Activated T-helper 2 cell treated with anti-CD3 and anti-CD28 coated beads, Interferon-gamma antibody, Interleukin-2, Interleukin-4, amounts not matched to agents 10 μg/mL and 5 μg/mL and 100 μg/mL, durations not matched to agents 14 hours and 24 hours and 36 hours (primary cell): ENCODE results near the gene SMKR1. TPM values are rescaled to one million over a fixed set of nuclear protein-coding genes. Genes with fewer than 3 reads are reported as not detected.
"Not testable (repeated sequence)": the region's sequence is repeated elsewhere in the genome, so short reads cannot be mapped to it uniquely, and the experiment has no call there.

Experiments used
- DNase-seq: peaks from one replicate; pipeline ENCODE4 v3.0.0; 2021; ENCODE audit warnings: low spot score
- H3K27ac Mint-ChIP-seq: one replicate; pipeline ENCODE4 v1.8.0; 2021; ENCODE audit warnings: mixed read lengths
- H3K27me3 Mint-ChIP-seq: one replicate; pipeline ENCODE4 v1.8.0; 2021; ENCODE audit warnings: low read depth, mixed read lengths
- H3K36me3 Mint-ChIP-seq: one replicate; pipeline ENCODE4 v1.8.0; 2021; ENCODE audit warnings: low read depth, mixed read lengths
- H3K4me1 Mint-ChIP-seq: one replicate; pipeline ENCODE4 v1.8.0; 2021; ENCODE audit warnings: low read depth, mixed read lengths
- H3K4me3 Mint-ChIP-seq: one replicate; pipeline ENCODE4 v1.8.0; 2021; ENCODE audit warnings: low read depth, mild to moderate bottlenecking, moderate library complexity, mixed read lengths
- H3K9me3 Mint-ChIP-seq: one replicate; pipeline ENCODE4 v1.8.0; 2021; ENCODE audit warnings: mixed read lengths
- intact Hi-C: fragments of 100-400 bp; cut with micrococcal nuclease; formaldehyde crosslinking; loops from one replicate; pipeline ENCODE4 v1.15.1; 2023
- total RNA-seq: library from RNA; stranded (reverse); gene quantifications from 2 replicates; pipeline ENCODE4 v1.2.3, GENCODE V29; 2022

The SMKR1 gene
- total RNA-seq, 1 donor from 2014 or later = 4.7 TPM

DNA sequence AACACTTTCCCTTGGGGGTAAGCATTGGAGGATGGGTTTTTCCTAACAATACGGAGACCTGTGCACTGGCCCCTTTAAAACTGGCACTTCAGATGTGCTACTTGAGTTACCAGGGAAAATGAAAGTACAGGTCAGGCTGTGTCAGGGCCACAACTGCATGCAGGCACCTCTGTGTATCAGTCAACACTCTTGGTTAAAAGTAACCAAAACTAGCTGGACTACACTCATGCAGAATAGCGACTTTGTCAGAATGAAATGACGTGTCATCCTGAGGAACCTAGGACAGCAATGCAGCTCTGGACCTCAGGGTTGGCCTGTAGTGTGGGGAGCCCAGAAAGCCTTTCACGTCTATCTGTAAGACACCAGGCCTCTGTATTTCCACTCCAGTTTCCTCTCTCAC, 33.8 kb upstream of the SMKR1 start:
- Mint-ChIP-seq H3K27me3 (no peaks in the 10 kb centered on the region), H3K36me3 (peaks cover 73% of the 10 kb centered on the region), H3K27ac (no peak overlapping the region), H3K9me3 (no peaks in the 10 kb centered on the region), H3K4me1 (peaks cover 9% of the 10 kb centered on the region), H3K4me3 (no peak overlapping the region)
- no peak for DNase-seq
- intact Hi-C loops = no loop called here

DNA sequence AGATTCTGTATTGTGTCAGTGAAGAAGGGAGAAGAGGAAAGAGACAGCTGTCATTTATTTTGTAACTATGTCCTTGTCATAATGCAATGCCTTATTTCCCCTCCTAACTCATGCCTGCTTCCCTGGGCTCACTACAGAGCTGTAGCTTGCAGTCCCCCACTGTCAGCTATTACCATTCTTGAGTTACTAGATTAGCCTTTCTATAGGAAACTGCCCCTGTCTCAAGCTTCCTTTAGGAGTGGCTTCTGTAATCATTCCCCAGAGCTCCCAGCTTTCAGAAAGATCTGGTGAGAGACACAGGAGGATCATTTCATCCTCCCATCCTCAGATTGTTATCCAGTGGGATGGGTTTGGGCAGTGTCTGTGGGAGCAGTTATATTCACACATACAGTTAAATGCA, 32.4 kb upstream of the SMKR1 start:
- intact Hi-C loops = loop anchor here (2.0 kb wide), 1 partner anchor 31 kb away; no protein-coding TSS in a partner anchor
- Mint-ChIP-seq H3K36me3 (peaks cover 70% of the 10 kb centered on the region), H3K9me3 (no peaks in the 10 kb centered on the region)

DNA sequence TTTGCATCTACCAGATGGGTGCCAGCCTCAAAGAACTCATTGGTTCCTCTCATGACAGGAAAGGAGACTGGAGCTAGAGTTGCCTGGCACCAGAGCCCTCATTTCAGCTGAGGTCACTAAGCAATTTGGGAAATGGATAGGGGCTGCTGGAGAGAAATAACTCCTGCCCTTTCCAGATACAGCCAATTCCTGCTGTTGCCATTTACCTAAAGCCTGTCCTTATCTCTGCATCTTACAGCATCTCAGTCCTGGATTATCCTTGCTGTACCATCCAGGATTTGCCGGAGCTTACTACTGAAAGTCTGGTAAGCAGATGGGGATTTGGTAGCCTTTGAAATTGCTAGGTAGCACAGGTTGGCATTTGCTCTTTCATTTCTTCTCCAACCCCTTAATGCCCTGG, 31.9 kb upstream of the SMKR1 start:
- no peak for DNase-seq
- H3K36me3 Mint-ChIP-seq = peaks cover 70% of the 10 kb centered on the region
- intact Hi-C loops = loop anchor here (2.0 kb wide), 1 partner anchor 32 kb away; no protein-coding TSS in a partner anchor
- peak overlapping the region; percentile 62 for H3K27ac Mint-ChIP-seq
- H3K27me3 Mint-ChIP-seq = no peaks in the 10 kb centered on the region
- peaks cover 9% of the 10 kb centered on the region for H3K4me1 Mint-ChIP-seq
- no peaks in the 10 kb centered on the region for H3K9me3 Mint-ChIP-seq
- H3K4me3 Mint-ChIP-seq = no peak overlapping the region

More for the DNA sequence above, 32.4 kb upstream of the SMKR1 start:
- Mint-ChIP-seq H3K4me3 (no peak overlapping the region), H3K4me1 (peaks cover 9% of the 10 kb centered on the region), H3K27ac (no peak overlapping the region), H3K27me3 (no peaks in the 10 kb centered on the region)
- DNase-seq = no peak

DNA sequence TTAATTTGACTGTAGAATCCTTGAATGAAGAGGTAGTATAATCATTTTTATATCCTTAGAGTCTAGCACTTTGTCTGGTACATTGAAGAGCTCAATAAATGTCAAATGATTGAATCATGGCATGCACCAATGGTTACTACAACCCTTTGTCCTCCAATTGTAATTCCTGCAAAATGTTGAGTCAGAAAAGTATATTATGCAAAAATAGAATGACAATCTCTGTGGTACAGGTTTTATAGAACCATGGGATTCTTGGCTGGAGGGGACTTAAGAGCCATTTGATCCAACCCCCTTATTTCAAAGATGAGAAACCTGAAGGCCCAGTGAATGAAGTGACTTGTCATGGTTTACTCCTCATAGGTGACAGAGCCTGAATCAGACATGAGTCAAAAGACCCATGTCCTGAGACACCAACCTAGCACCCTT, 30.9 kb upstream of the SMKR1 start:
- no peaks in the 10 kb centered on the region for H3K9me3 Mint-ChIP-seq
- no peak for DNase-seq
- H3K27ac Mint-ChIP-seq = peak overlapping the region; percentile 62
- H3K36me3 Mint-ChIP-seq = peaks cover 66% of the 10 kb centered on the region
- intact Hi-C loops = loop anchor here (2.0 kb wide), 1 partner anchor 33 kb away; no protein-coding TSS in a partner anchor
- H3K4me3 Mint-ChIP-seq = no peak overlapping the region
- H3K4me1 Mint-ChIP-seq = peaks cover 9% of the 10 kb centered on the region
- H3K27me3 Mint-ChIP-seq = no peaks in the 10 kb centered on the region

DNA sequence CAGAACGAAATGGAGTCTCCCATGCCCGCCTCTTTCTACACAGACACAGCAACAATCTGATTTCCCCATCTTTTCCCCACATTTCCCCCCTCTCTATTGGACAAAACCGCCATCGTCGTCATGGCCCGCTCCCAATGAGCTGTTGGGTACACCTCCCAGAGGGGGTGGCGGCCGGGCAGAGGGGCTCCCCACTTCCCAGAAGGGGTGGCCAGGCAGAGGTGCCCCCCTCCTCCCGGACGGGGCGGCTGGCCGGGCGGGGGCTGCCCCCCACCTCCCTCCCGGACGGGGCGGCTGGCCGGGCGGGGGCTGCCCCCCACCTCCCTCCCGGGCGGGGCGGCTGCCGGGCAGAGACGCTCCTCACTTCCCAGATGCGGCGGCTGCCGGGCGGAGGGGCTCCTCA, 26.4 kb upstream of the SMKR1 start:
- H3K4me1 Mint-ChIP-seq, DNase-seq, H3K27ac Mint-ChIP-seq, H3K27me3 Mint-ChIP-seq, intact Hi-C loops, H3K4me3 Mint-ChIP-seq, H3K9me3 Mint-ChIP-seq: not testable (repeated sequence)
- H3K36me3 Mint-ChIP-seq = peaks cover 54% of the 10 kb centered on the region

DNA sequence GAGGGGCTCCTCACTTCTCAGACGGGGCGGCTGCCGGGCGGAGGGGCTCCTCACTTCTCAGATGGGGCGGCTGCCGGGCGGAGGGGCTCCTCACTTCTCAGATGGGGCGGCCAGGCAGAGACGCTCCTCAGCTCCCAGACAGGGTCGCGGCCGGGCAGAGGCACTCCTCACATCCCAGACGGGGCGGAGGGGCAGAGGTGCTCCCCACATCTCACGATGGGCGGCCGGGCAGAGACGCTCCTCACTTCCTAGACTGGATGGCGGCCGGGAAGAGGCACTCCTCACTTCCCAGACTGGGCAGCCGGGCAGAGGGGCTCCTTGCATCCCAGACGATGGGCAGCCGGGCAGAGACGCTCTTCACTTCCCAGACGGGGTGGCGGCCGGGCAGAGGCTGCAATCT, 25.9 kb upstream of the SMKR1 start:
- H3K36me3 Mint-ChIP-seq = peaks cover 52% of the 10 kb centered on the region
- H3K9me3 Mint-ChIP-seq, H3K27ac Mint-ChIP-seq, H3K4me1 Mint-ChIP-seq, intact Hi-C loops, H3K27me3 Mint-ChIP-seq, H3K4me3 Mint-ChIP-seq, DNase-seq: not testable (repeated sequence)

DNA sequence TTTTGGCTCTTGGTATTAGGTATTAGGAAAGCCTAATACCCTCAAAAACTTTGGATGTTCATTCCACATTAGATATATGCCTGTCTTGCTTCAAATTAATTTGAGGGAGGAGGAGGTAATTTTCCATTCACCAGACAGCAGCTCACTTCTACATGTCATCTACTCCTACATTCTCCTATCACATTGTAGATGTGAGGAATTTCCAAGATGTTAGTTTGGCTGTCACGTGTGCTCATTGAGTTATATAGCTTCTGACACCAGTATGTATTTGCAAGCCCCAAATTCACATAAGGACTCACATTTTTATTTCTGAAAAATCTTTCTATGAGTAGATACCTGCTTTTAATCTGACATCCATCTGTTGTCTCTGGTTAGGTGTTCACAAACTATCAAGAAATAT, 22.5 kb upstream of the SMKR1 start:
- no peak for DNase-seq
- H3K36me3 Mint-ChIP-seq = peaks cover 65% of the 10 kb centered on the region
- H3K4me1 Mint-ChIP-seq = peaks cover 2% of the 10 kb centered on the region
- no peaks in the 10 kb centered on the region for H3K27me3 Mint-ChIP-seq
- intact Hi-C loops = no loop called here
- no peak overlapping the region for H3K4me3 Mint-ChIP-seq
- H3K9me3 Mint-ChIP-seq = no peaks in the 10 kb centered on the region
- no peak overlapping the region for H3K27ac Mint-ChIP-seq

DNA sequence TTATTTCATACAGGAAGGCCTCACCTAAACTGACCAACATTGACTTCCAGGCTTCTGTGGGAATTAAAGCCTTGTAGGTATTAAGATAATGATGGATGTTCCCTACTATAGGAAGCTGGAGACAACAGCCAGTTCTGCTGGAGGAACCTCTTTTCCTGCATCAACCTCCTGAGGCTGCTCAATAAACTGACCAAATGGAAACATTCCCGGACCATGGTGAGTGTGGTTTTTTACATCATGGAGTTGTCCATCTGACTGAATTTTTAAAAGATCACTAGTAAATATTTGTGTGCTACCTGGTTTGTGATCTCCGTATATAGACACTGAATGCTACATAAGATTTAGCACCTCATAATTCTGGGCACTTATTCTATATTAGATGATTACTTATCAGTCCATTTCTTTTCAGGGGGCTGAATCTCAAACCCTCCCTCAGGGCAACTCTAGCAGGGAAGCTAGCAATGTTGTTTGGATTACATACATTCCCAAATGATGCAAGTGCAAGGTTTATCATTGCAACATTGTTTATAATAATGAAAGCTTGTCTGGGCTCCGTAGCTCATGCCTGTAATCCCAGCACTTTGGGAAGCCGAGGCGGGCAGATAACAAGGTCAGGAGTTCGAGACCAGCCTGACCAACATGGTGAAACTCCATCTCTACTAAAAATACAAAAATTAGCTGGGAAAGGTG, 21.5 kb upstream of the SMKR1 start:
- DNase-seq = no peak
- Mint-ChIP-seq H3K36me3 (peaks cover 63% of the 10 kb centered on the region), H3K4me3 (no peak overlapping the region), H3K27ac (no peak overlapping the region), H3K9me3 (no peaks in the 10 kb centered on the region), H3K4me1 (peaks cover 2% of the 10 kb centered on the region), H3K27me3 (no peaks in the 10 kb centered on the region)
- intact Hi-C loops = no loop called here

DNA sequence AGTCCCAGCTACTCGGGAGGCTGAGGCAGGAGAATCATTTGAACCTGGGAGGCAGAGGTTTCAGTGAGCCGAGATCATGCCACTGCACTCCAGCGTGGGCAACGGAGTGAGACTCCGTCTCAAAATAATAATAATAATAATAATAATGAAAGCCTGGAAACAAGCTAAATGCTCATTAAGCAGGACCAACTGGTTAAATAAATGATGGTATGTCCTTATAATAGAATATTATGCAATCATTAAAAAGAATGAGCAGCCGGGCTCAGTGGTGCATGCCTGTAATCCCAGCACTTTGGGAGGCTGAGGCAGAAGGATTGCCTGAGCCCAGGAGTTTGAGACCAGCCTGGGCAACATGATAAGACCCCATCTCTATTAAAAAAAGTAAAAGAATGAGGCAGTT, 21.0 kb upstream of the SMKR1 start:
- intact Hi-C loops = not testable (repeated sequence)

DNA sequence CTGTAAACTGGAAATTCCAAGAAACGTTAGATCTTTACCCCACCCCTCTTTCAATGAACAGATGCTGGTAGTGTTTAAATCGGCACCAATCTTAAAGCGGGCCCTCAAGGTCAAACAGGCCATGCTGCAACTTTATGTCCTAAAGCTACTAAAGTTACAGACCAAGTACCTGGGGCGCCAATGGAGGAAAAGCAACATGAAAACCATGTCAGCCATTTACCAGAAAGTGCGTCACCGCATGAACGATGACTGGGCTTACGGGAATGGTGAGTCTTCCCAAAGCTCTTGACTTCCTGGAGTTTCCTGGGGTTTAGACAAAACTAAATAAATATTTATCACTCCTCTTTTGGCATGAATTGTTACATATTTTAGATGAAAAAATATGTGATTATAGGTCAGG, 19.6 kb upstream of the SMKR1 start:
- H3K4me1 Mint-ChIP-seq = peaks cover 2% of the 10 kb centered on the region
- no peaks in the 10 kb centered on the region for H3K27me3 Mint-ChIP-seq
- no peaks in the 10 kb centered on the region for H3K9me3 Mint-ChIP-seq
- H3K36me3 Mint-ChIP-seq = peaks cover 68% of the 10 kb centered on the region
- no peak overlapping the region for H3K4me3 Mint-ChIP-seq
- DNase-seq = no peak
- H3K27ac Mint-ChIP-seq = no peak overlapping the region
- intact Hi-C loops = no loop called here

More for the DNA sequence above, 21.0 kb upstream of the SMKR1 start:
- H3K27me3 Mint-ChIP-seq, H3K4me3 Mint-ChIP-seq, H3K9me3 Mint-ChIP-seq, DNase-seq, H3K4me1 Mint-ChIP-seq, H3K27ac Mint-ChIP-seq: not testable (repeated sequence)
- H3K36me3 Mint-ChIP-seq = peaks cover 67% of the 10 kb centered on the region

DNA sequence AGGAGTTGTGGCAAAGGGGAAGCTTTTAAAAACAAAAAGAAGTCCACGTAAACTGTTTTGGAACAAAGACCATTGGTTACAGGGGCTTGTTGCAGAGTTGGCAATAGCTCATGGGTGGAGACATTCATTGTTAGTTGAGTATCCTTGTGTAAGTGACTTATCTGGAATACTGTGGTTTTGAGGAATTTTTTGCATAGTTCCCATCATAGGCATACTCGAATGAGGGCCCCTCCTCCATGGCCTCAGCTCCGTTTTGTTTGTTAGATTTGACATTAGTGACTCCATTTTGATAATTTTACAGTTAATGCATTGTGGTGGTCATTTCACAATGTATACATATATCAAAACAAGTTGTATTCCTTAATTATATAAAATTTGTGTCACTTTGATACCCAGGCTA, 12.8 kb upstream of the SMKR1 start:
- H3K27ac Mint-ChIP-seq = no peak overlapping the region
- H3K27me3 Mint-ChIP-seq = no peaks in the 10 kb centered on the region
- peaks cover 18% of the 10 kb centered on the region for H3K4me1 Mint-ChIP-seq
- intact Hi-C loops = no loop called here
- H3K36me3 Mint-ChIP-seq = peaks cover 74% of the 10 kb centered on the region
- H3K4me3 Mint-ChIP-seq = no peak overlapping the region
- DNase-seq = no peak
- H3K9me3 Mint-ChIP-seq = no peaks in the 10 kb centered on the region

DNA sequence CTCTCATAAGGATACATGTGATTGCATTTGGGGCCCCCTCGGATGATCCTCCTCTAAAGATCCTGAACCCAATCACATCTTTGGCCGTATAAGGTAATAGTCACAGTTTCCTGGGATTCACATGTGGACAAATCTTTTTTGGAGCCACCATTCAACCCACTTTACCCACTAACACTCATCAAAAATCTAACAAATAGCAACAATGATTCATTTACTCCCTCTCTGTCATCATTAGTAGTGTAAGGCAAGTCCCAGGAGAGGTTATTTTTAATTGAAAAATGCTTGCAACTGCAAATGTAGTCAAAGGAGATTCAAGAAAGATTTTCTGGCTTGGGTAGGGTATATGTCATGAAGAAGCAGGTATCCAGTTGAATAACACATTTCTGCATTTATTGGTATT, 9.9 kb upstream of the SMKR1 start:
- Mint-ChIP-seq H3K4me3 (no peak overlapping the region), H3K36me3 (peaks cover 49% of the 10 kb centered on the region), H3K9me3 (no peaks in the 10 kb centered on the region), H3K27ac (peak overlapping the region; percentile 67), H3K27me3 (no peaks in the 10 kb centered on the region), H3K4me1 (peaks cover 37% of the 10 kb centered on the region)
- intact Hi-C loops = no loop called here
- DNase-seq = no peak

DNA sequence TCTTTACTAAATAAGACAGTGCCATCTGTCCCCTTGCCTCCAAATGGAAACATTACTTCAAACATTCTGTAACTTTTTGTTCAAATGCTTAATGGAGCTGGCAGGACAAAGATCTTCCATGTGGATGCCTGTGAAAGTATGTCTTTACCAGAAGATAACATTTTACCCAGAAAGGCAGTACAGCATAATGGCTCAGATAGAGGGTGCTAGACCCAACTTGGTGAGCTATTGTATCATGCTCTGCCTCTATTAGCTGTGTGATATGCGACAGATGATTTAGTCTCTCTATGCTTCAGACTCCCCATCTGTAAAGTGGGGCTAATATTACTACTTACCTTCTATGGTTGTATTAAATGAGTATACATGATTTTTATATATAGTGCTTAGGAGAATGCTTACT, 8.8 kb upstream of the SMKR1 start:
- Mint-ChIP-seq H3K4me1 (peaks cover 44% of the 10 kb centered on the region), H3K36me3 (peaks cover 38% of the 10 kb centered on the region), H3K27me3 (no peaks in the 10 kb centered on the region), H3K4me3 (no peak overlapping the region), H3K9me3 (no peaks in the 10 kb centered on the region), H3K27ac (peak overlapping the region; percentile 72)
- no peak for DNase-seq
- intact Hi-C loops = no loop called here
